ENCODE data around the gene RBM4.

The RBM4 gene

GRCh38 chr11:66686801-66687750, 48.6 kb downstream of the RBM4 start:
- in situ Hi-C loops (cut with MboI; ENCODE audit: low sequenced_read_pairs), result loop anchor here (10.0 kb wide), 2 partner anchors 112 to 282 kb away; no protein-coding TSS in a partner anchor

GRCh38 chr11:66687831-66688281, 49.4 kb downstream of the RBM4 start:
- in situ Hi-C loops (cut with MboI; ENCODE audit: low sequenced_read_pairs), result loop anchor here (10.0 kb wide), 2 partner anchors 113 to 283 kb away; no protein-coding TSS in a partner anchor

GRCh38 chr11:66688561-66689534, 50.3 kb downstream of the RBM4 start:
- in situ Hi-C loops (cut with MboI; ENCODE audit: low sequenced_read_pairs), result loop anchor here (10.0 kb wide), 2 partner anchors 114 to 284 kb away; no protein-coding TSS in a partner anchor

- in situ Hi-C loops (cut with MboI; ENCODE audit: low sequenced_read_pairs), result loop anchor here (5.0 to 10.0 kb wide), 3 partner anchors 115 to 285 kb away; no protein-coding TSS in a partner anchor
These were observed 51.4 kb downstream of the RBM4 start for GRCh38 chr11:66689661-66690590.

GRCh38 chr11:66691311-66691980, 52.9 kb downstream of the RBM4 start:
- in situ Hi-C loops (cut with MboI; ENCODE audit: low sequenced_read_pairs), result loop anchor here (5.0 kb wide), 1 partner anchor 141 kb away; no protein-coding TSS in a partner anchor

- in situ Hi-C loops (cut with MboI; ENCODE audit: low sequenced_read_pairs), result loop anchor here (5.0 kb wide), 1 partner anchor 140 kb away; no protein-coding TSS in a partner anchor
These were observed 53.9 kb downstream of the RBM4 start for GRCh38 chr11:66692446-66692845.

GRCh38 chr11:66692871-66693331, 54.4 kb downstream of the RBM4 start:
- in situ Hi-C loops (cut with MboI; ENCODE audit: low sequenced_read_pairs), result loop anchor here (5.0 kb wide), 1 partner anchor 139 kb away; no protein-coding TSS in a partner anchor

- in situ Hi-C loops (cut with MboI; ENCODE audit: low sequenced_read_pairs), result loop anchor here (5.0 kb wide), 1 partner anchor 139 kb away; no protein-coding TSS in a partner anchor
These were observed 55.0 kb downstream of the RBM4 start for GRCh38 chr11:66693356-66694055.

- in situ Hi-C loops (cut with MboI; ENCODE audit: low sequenced_read_pairs), result loop anchor here (5.0 kb wide), 1 partner anchor 138 kb away; no protein-coding TSS in a partner anchor
These were observed 55.5 kb downstream of the RBM4 start for GRCh38 chr11:66694056-66694410.

GRCh38 chr11:66694732-66695207, 56.3 kb downstream of the RBM4 start:
- in situ Hi-C loops (cut with MboI; ENCODE audit: low sequenced_read_pairs), result loop anchor here (5.0 kb wide), 1 partner anchor 138 kb away; no protein-coding TSS in a partner anchor

Data from HL-60/S4 (cell line).